HepG2 (cell line): Measurements from ENCODE around the gene CYB5D1. TPM values are rescaled to one million over a fixed set of nuclear protein-coding genes. Genes with fewer than 3 reads are reported as not detected.
A peak's percentile ranks its signal among the peaks of the same experiment; 100 is the strongest.

Source experiments
- ASH2L ChIP-seq: fragments of 300-600, 200-600 bp; sonication (generic); IDR thresholded peaks from 2 replicates; pipeline ENCODE4 v1.7.0; 2017; ENCODE audit warnings: low read depth, mild to moderate bottlenecking, moderate library complexity, mixed read lengths, low read length; ENCODE audit not compliant: insufficient read length
- CREM ChIP-seq, 2 experiments: sonication (generic) in 1 of 2; formaldehyde crosslinking in 1 of 2; IDR thresholded peaks; 2 replicates each; pipeline versions ENCODE4 v1.4.0 to v1.6.1; 2016 to 2020; ENCODE audit warnings: antibody characterized with exemption in 1 of 2, mild to moderate bottlenecking in 1 of 2, missing genetic modification reagents in 1 of 2
- EP300 ChIP-seq, 3 experiments: sonication (generic) in 1 of 3; formaldehyde crosslinking in 1 of 3; IDR thresholded peaks; 2 replicates each; pipeline versions ENCODE4 v1.5.1 to v1.6.1; 2011 to 2020; ENCODE audit warnings: low read depth in 2 of 3, low read length in 2 of 3, borderline replicate concordance in 1 of 3, improper control_type of control experiment in 1 of 3, mild to moderate bottlenecking in 1 of 3, missing genetic modification reagents in 1 of 3, moderate library complexity in 1 of 3
- ERF ChIP-seq: IDR thresholded peaks from 2 replicates; pipeline ENCODE4 v1.6.1; 2018; ENCODE audit warnings: missing biosample characterization, missing genetic modification reagents
- GFI1 ChIP-seq: sonication (generic); formaldehyde crosslinking; IDR thresholded peaks from 2 replicates; pipeline ENCODE4 v1.5.0; 2020; ENCODE audit warnings: missing genetic modification reagents, mild to moderate bottlenecking, borderline replicate concordance
- KLF9 ChIP-seq: IDR thresholded peaks from 2 replicates; pipeline ENCODE4 v1.6.1; 2016; ENCODE audit warnings: low read depth
- MLLT10 ChIP-seq: sonication (generic); formaldehyde crosslinking; IDR thresholded peaks from 2 replicates; pipeline ENCODE4 v1.4.0; 2020; ENCODE audit warnings: missing genetic modification reagents
- NFIC ChIP-seq: IDR thresholded peaks from 2 replicates; pipeline ENCODE4 v1.6.1; 2012; ENCODE audit warnings: mild to moderate bottlenecking, low read length, inconsistent platforms
- PRMT3 ChIP-seq: sonication (generic); formaldehyde crosslinking; IDR thresholded peaks from 2 replicates; pipeline ENCODE4 v1.8.1; 2022; ENCODE audit warnings: low read depth, mild to moderate bottlenecking, moderate library complexity, missing genetic modification reagents, borderline replicate concordance
- RAD21 ChIP-seq: fragments of 450-650 bp; formaldehyde crosslinking; IDR thresholded peaks from 2 replicates; pipeline ENCODE4 v1.5.0; 2020; ENCODE audit warnings: mild to moderate bottlenecking
- RARA ChIP-seq: IDR thresholded peaks from 2 replicates; pipeline ENCODE4 v1.6.1; 2016; ENCODE audit warnings: missing genetic modification reagents, missing compliant biosample characterization
- SKI ChIP-seq: fragments of 450-650 bp; IDR thresholded peaks from one replicate; pipeline ENCODE4 v1.6.1; 2018; ENCODE audit warnings: mild to moderate bottlenecking; ENCODE audit not compliant: partially characterized antibody
- SPEN ChIP-seq: sonication (generic); formaldehyde crosslinking; IDR thresholded peaks from 2 replicates; pipeline ENCODE4 v1.5.1; 2020; ENCODE audit warnings: low read depth, mild to moderate bottlenecking, missing genetic modification reagents
- TBX2 ChIP-seq: sonication (generic); formaldehyde crosslinking; IDR thresholded peaks from 2 replicates; pipeline ENCODE4 v1.5.0; 2020; ENCODE audit warnings: missing genetic modification reagents, mild to moderate bottlenecking, borderline replicate concordance
- TEAD3 ChIP-seq: optimal IDR thresholded peaks from 2 replicates; pipeline ENCODE3; 2016; ENCODE audit warnings: borderline replicate concordance
- ZBTB7B ChIP-seq: sonication (generic); formaldehyde crosslinking; IDR thresholded peaks from 2 replicates; pipeline ENCODE4 v1.4.0; 2020; ENCODE audit warnings: missing genetic modification reagents
- ZEB1 ChIP-seq: IDR thresholded peaks from 2 replicates; pipeline ENCODE4 v1.6.1; 2012; ENCODE audit warnings: mild to moderate bottlenecking, low read depth, inconsistent platforms; ENCODE audit not compliant: insufficient replicate concordance
- ZNF484 ChIP-seq: sonication (generic); formaldehyde crosslinking; IDR thresholded peaks from 2 replicates; pipeline ENCODE4 v1.5.1; 2020; ENCODE audit warnings: mild to moderate bottlenecking, low read depth, missing genetic modification reagents, borderline replicate concordance
- polyA plus RNA-seq, 8 experiments: library from polyadenylated mRNA; depleted of rRNA in 3 of 8; stranded (reverse) in 7 of 8; unstranded in 1 of 8; fragments of >200 nt; fragmentation: Illumina TruSeq in 4 of 8; extraction: Trizol in 4 of 8; gene quantifications; 2 replicates each; pipeline versions ENCODE4 v1.2.1 to v1.2.3, GENCODE V29; 2011 to 2016; ENCODE audit warnings: low read depth in 4 of 8, missing spikeins in 1 of 8, mixed read lengths in 1 of 8; ENCODE audit not compliant: insufficient read depth in 1 of 8
- total RNA-seq, 5 experiments: library from RNA; depleted of rRNA; stranded (reverse); fragments of >200 nt; fragmentation: Illumina TruSeq; extraction: Trizol; gene quantifications; 2 replicates each; pipeline ENCODE4 v1.2.3, GENCODE V29; 2016; ENCODE audit warnings: low read depth in 1 of 5
- TF ChIP-seq, protein P1 (sequence below): sonication (generic); formaldehyde crosslinking; IDR thresholded peaks from 2 replicates; pipeline ENCODE4 v1.8.1; 2023; ENCODE audit warnings: mild to moderate bottlenecking, missing genetic modification reagents
- TF ChIP-seq, protein P2 (sequence below): IDR thresholded peaks from 2 replicates; pipeline ENCODE4 v1.6.1; 2012; ENCODE audit warnings: low read length, improper control_type of control experiment
- TF ChIP-seq, protein P3 (sequence below): IDR thresholded peaks from 2 replicates; pipeline ENCODE4 v1.6.1; 2016; ENCODE audit warnings: low read depth
- TF ChIP-seq, protein P4 (sequence below): sonication (generic); formaldehyde crosslinking; IDR thresholded peaks from 2 replicates; pipeline ENCODE4 v1.8.0; 2022; ENCODE audit warnings: mild to moderate bottlenecking, missing genetic modification reagents, borderline replicate concordance

CYB5D1 gene
- total and polyA plus RNA-seq, 2 of the 13 experiments (the other 11 are each of a cell fraction or from before 2014, with no cell fraction given): 8.9 to 17.0 TPM

DNA sequence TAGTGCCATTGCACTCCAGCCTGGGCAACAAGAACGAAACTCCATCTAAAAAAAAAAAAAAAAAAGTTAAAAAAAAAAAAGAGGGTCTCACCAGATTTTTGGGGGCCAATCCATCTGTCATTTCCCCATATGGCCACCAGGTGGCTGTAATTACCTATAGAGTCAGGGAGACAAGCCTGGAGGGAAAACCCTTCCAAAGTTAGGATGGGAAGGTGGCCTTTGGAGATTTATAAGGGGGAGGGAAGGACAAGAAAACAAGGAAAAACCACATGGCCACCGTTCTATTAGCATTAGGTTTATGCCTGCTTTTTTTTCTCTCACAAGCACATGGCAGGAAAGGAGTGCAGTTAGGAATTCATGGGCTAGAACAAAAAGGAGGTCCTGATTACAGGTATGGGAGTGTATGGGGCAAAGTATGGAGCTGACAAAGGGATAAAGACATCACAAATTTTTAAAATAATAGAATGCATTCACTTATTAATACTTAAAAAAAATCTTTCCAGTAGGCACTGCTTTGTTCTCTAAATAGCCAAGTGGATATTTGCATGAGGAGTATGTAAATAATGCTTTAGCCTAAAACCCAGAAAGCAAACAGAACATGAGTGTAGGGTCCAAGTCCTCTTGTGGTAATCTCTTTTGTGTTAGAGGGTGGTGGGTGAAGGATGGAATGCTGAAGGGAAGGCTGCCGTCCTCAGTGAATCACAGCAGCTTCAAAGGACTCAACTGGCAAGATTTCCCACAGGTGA lies 5.1 kb downstream of the CYB5D1 start (continued):
- peak; percentile 9 for TF ChIP-seq SKI
- peak; percentile 57 for TF ChIP-seq RARA
- peak; percentile 48 for TF ChIP-seq CREM (IDR thresholded peaks at IDR 0.05)
- no peak for TF ChIP-seq CREM (CRISPR knock-in tag; IDR thresholded peaks at IDR 0.05)
- TF ChIP-seq TBX2 (CRISPR knock-in tag): peak; percentile 46; the same call in 1 of the 2 replicates
- no peak for TF ChIP-seq PRMT3
- TF ChIP-seq, protein P1, sequence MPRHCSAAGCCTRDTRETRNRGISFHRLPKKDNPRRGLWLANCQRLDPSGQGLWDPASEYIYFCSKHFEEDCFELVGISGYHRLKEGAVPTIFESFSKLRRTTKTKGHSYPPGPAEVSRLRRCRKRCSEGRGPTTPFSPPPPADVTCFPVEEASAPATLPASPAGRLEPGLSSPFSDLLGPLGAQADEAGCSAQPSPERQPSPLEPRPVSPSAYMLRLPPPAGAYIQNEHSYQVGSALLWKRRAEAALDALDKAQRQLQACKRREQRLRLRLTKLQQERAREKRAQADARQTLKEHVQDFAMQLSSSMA: no peak
- TF ChIP-seq ZBTB7B (CRISPR knock-in tag): peak; percentile 30; the same call in 1 of the 2 replicates
- TF ChIP-seq ERF (CRISPR knock-in tag): peak; percentile 63; the same call in 1 of the 2 replicates
- peak; percentile 88 for TF ChIP-seq TEAD3 (CRISPR knock-in tag)
- TF ChIP-seq ZEB1: peak; percentile 57
- peak in 1 of 2 experiments; percentile 82; a peak in 2 of 4 replicates for TF ChIP-seq EP300 (IDR thresholded peaks at IDR 0.05; ENCODE audit: low read depth in 2 of 2, low read length in 2 of 2)
- no peak for TF ChIP-seq EP300 (CRISPR knock-in tag; IDR thresholded peaks at IDR 0.05; ENCODE audit: borderline replicate concordance)
- TF ChIP-seq KLF9 (CRISPR knock-in tag): no peak
- TF ChIP-seq GFI1 (CRISPR knock-in tag): peak; percentile 98
- no peak for TF ChIP-seq ZNF484 (CRISPR knock-in tag)
- peak; percentile 71 for TF ChIP-seq RAD21
- TF ChIP-seq, protein P2, sequence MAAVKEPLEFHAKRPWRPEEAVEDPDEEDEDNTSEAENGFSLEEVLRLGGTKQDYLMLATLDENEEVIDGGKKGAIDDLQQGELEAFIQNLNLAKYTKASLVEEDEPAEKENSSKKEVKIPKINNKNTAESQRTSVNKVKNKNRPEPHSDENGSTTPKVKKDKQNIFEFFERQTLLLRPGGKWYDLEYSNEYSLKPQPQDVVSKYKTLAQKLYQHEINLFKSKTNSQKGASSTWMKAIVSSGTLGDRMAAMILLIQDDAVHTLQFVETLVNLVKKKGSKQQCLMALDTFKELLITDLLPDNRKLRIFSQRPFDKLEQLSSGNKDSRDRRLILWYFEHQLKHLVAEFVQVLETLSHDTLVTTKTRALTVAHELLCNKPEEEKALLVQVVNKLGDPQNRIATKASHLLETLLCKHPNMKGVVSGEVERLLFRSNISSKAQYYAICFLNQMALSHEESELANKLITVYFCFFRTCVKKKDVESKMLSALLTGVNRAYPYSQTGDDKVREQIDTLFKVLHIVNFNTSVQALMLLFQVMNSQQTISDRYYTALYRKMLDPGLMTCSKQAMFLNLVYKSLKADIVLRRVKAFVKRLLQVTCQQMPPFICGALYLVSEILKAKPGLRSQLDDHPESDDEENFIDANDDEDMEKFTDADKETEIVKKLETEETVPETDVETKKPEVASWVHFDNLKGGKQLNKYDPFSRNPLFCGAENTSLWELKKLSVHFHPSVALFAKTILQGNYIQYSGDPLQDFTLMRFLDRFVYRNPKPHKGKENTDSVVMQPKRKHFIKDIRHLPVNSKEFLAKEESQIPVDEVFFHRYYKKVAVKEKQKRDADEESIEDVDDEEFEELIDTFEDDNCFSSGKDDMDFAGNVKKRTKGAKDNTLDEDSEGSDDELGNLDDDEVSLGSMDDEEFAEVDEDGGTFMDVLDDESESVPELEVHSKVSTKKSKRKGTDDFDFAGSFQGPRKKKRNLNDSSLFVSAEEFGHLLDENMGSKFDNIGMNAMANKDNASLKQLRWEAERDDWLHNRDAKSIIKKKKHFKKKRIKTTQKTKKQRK: no peak
- TF ChIP-seq SPEN (CRISPR knock-in tag): no peak
- TF ChIP-seq, protein P3, sequence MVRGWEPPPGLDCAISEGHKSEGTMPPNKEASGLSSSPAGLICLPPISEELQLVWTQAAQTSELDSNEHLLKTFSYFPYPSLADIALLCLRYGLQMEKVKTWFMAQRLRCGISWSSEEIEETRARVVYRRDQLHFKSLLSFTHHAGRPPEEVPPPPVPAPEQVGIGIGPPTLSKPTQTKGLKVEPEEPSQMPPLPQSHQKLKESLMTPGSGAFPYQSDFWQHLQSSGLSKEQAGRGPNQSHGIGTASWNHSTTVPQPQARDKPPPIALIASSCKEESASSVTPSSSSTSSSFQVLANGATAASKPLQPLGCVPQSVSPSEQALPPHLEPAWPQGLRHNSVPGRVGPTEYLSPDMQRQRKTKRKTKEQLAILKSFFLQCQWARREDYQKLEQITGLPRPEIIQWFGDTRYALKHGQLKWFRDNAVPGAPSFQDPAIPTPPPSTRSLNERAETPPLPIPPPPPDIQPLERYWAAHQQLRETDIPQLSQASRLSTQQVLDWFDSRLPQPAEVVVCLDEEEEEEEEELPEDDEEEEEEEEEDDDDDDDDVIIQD (CRISPR knock-in tag): 0 out of 2 replicates have a peak, but pooled peaks have one; percentile 10
- peak; percentile 82 for TF ChIP-seq ASH2L
- TF ChIP-seq NFIC: peak; percentile 83
- TF ChIP-seq MLLT10: no peak
- TF ChIP-seq, protein P4, sequence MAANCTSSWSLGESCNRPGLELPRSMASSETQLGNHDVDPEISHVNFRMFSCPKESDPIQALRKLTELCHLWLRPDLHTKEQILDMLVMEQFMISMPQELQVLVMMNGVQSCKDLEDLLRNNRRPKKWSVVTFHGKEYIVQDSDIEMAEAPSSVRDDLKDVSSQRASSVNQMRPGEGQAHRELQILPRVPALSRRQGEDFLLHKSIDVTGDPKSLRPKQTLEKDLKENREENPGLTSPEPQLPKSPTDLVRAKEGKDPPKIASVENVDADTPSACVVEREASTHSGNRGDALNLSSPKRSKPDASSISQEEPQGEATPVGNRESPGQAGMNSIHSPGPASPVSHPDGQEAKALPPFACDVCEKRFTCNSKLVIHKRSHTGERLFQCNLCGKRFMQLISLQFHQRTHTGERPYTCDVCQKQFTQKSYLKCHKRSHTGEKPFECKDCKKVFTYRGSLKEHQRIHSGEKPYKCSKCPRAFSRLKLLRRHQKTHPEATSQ (CRISPR knock-in tag): no peak
